Testis (tissue), 3 donors: Measurements from ENCODE around the gene RFXAP. TPM values are rescaled to one million over a fixed set of nuclear protein-coding genes. Genes with fewer than 3 reads are reported as not detected.
A peak's percentile ranks its signal among the peaks of the same experiment; 100 is the strongest.

ENCODE experiments used
- DNase-seq: peaks from one replicate; pipeline ENCODE4 v3.0.0-alpha.2; 2019
- H3K27ac ChIP-seq, 2 donors: fragments of 200-600 bp; sonication (generic); one replicate each; pipeline ENCODE4 v1.5.1; 2019
- H3K27me3 ChIP-seq: fragments of 200-600 bp; sonication (generic); one replicate; pipeline ENCODE4 v1.5.1; 2019
- H3K36me3 ChIP-seq: fragments of 200-600 bp; sonication (generic); one replicate; pipeline ENCODE4 v1.5.1; 2017; ENCODE audit warnings: low read depth; ENCODE audit errors: missing control alignments
- H3K4me1 ChIP-seq: fragments of 200-600 bp; sonication (generic); one replicate; pipeline ENCODE4 v1.5.1; 2019
- H3K4me3 ChIP-seq, 2 donors: fragments of 200-600 bp; sonication (generic); one replicate each; pipeline ENCODE4 v1.5.1; 2017 to 2019
- H3K9me3 ChIP-seq: fragments of 200-600 bp; sonication (generic); one replicate; pipeline ENCODE4 v1.5.1; 2017
- CTCF ChIP-seq, 3 experiments: fragments of 450-650 bp in 2 of 3; fragments of 200-600 bp in 1 of 3; sonication (generic) in 1 of 3; IDR thresholded peaks; one replicate each; pipeline ENCODE4 v1.5.1; 2016 to 2019; ENCODE audit warnings: antibody characterized with exemption in 3 of 3, mild to moderate bottlenecking in 2 of 3, moderate library complexity in 1 of 3
- POLR2A ChIP-seq: fragments of 450-650 bp; IDR thresholded peaks from one replicate; pipeline ENCODE4 v1.6.1; 2017; ENCODE audit warnings: antibody characterized with exemption, mild to moderate bottlenecking, moderate library complexity
- WGBS, 2 donors: methylation state at CpG; one replicate each; pipeline ENCODE4 v1.1.5; 2018; 5-methylcytosine and 5-hydroxymethylcytosine counted together
- intact Hi-C: fragments of 100-400 bp; cut with DNase I; formaldehyde crosslinking; loops from one replicate; pipeline ENCODE4 v1.15.1; 2023; ENCODE audit warnings: low total_unique reads
- polyA plus RNA-seq: library from polyadenylated mRNA; stranded (reverse); fragments of 350-450 nt; fragmentation: Illumina TruSeq; extraction: RNeasy Lipid Tissue Mini Kit (QIAGEN cat#74804); gene quantifications from one replicate; pipeline ENCODE4 v1.2.3, GENCODE V29; 2014; ENCODE audit warnings: low read depth, low replicate concordance; ENCODE audit not compliant: insufficient read depth
- total RNA-seq, 2 donors: library from RNA; depleted of rRNA; stranded (reverse); fragments of >200 nt; gene quantifications; one replicate each; pipeline ENCODE4 v1.2.3, GENCODE V29; 2016

RFXAP gene
- total and polyA plus RNA-seq, 3 donors from 2014 or later: 6.6 to 11.1 (median 10.3) TPM

- no peaks in the 10 kb centered on the region for H3K27me3 ChIP-seq
- H3K27ac ChIP-seq: peak overlapping the region; percentile 14 to 76
- intact Hi-C loops: no loop called here
- H3K4me3 ChIP-seq: peak overlapping the region; percentile 76 to 96
- 27 to 28% methylated on average over 12 of the region's 12 CpGs for WGBS, 2 donors
- H3K36me3 ChIP-seq: no peaks in the 10 kb centered on the region
- no peaks in the 10 kb centered on the region for H3K9me3 ChIP-seq
- H3K4me1 ChIP-seq: peaks cover 7% of the 10 kb centered on the region
- no peak for TF ChIP-seq CTCF (IDR thresholded peaks at IDR 0.05)
- TF ChIP-seq POLR2A: no peak
- DNase-seq: no peak
Measured at GRCh38 chr13:36817996-36818803, 822 bp upstream of the RFXAP start.

GRCh38 chr13:36819739-36820090 lies 693 bp downstream of the RFXAP start:
- TF ChIP-seq POLR2A: no peak
- TF ChIP-seq CTCF (IDR thresholded peaks at IDR 0.05): no peak
- intact Hi-C loops: no loop called here
- Histone ChIP-seq H3K27me3 (no peaks in the 10 kb centered on the region), H3K9me3 (no peaks in the 10 kb centered on the region), H3K4me3 (peak overlapping the region; percentile 76 to 96), H3K4me1 (peaks cover 7% of the 10 kb centered on the region), H3K27ac (peak overlapping the region in 1 of 2 donors; percentile 76), H3K36me3 (no peaks in the 10 kb centered on the region)
- 0 to 1% methylated on average over 17 to 20 of the region's 20 CpGs for WGBS, 2 donors
- DNase-seq: peak; percentile 38

DNA sequence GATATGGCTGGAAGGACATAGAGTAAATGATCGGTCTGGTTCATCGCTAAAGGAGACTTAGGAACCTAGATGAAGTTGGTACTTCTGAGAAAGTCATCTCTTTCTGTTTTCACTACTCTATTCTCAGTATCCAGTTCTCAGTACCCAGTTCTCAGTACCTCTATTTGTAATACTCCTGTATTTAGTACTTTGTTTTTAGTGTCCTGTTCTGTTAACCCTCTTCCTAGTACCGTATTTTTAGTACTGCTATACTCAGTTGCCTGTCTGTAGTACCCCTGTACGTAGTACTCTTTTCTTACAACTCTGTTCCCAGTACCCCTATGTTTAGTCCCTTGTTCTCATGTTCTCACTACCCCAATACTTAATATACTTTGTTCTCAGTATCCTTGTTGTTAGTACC lies 1.2 kb downstream of the RFXAP start:
- 44 to 51% methylated on average over 4 of the region's 4 CpGs for WGBS, 2 donors
- DNase-seq: no peak
- peaks cover 7% of the 10 kb centered on the region for H3K4me1 ChIP-seq
- H3K9me3 ChIP-seq: no peaks in the 10 kb centered on the region
- no peak overlapping the region for H3K27ac ChIP-seq
- H3K27me3 ChIP-seq: no peaks in the 10 kb centered on the region
- no peaks in the 10 kb centered on the region for H3K36me3 ChIP-seq
- peak overlapping the region; percentile 76 to 96 for H3K4me3 ChIP-seq
- intact Hi-C loops: no loop called here
- TF ChIP-seq CTCF (IDR thresholded peaks at IDR 0.05) (no peak), POLR2A (no peak)

GRCh38 chr13:36822785-36823184 lies 3.8 kb downstream of the RFXAP start:
- TF ChIP-seq POLR2A (no peak), CTCF (IDR thresholded peaks at IDR 0.05) (no peak)
- Histone ChIP-seq H3K9me3 (no peaks in the 10 kb centered on the region), H3K4me1 (peaks cover 7% of the 10 kb centered on the region), H3K36me3 (no peaks in the 10 kb centered on the region), H3K4me3 (no peak overlapping the region), H3K27me3 (no peaks in the 10 kb centered on the region), H3K27ac (no peak overlapping the region)
- 85 to 90% methylated on average over 3 of the region's 3 CpGs for WGBS, 2 donors
- no peak for DNase-seq
- intact Hi-C loops: no loop called here

- intact Hi-C loops: no loop called here
- no peak for TF ChIP-seq POLR2A
- no peak for TF ChIP-seq CTCF (IDR thresholded peaks at IDR 0.05)
- no peaks in the 10 kb centered on the region for H3K4me1 ChIP-seq
- H3K36me3 ChIP-seq: no peaks in the 10 kb centered on the region
- H3K27ac ChIP-seq: no peak overlapping the region
- H3K9me3 ChIP-seq: no peaks in the 10 kb centered on the region
- WGBS, 2 donors: 50 to 81% methylated on average over 1 of the region's 1 CpG
- DNase-seq: no peak
- H3K4me3 ChIP-seq: no peak overlapping the region
- no peaks in the 10 kb centered on the region for H3K27me3 ChIP-seq
Measured at GRCh38 chr13:36829753-36830152, 10.7 kb downstream of the RFXAP start.
